ENCODE results near the gene NOTCH1. TPM values are rescaled to one million over a fixed set of nuclear protein-coding genes. Genes with fewer than 3 reads are reported as not detected.

NOTCH1 gene
- total RNA-seq, 3 donors from 2014 or later: 124 to 128 (median 125) TPM

DNA sequence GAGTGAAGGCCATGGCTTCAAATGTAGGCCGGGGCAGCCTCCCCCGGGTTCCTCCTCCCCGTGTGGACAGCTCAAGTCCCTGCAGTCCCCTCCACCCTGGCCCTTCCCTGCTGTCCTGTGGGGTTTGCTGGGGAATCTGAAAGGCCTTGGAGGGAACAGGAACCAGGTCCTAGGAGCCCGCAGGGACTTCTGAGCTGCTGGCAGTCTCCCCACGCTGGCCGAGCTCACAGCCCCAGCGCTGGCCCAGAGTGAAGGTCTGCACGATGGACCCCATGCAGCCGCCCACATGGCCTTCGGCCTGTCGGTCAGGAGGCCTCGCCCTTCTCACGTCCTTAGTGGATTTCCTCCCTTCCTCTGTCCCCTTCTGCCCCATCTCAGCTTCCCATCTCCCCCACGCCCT, 25.7 kb upstream of the NOTCH1 start:
- H3K27me3 Mint-ChIP-seq (ENCODE audit: low read depth): no peaks in the 10 kb centered on the region
- no peaks in the 10 kb centered on the region for H3K9me3 Mint-ChIP-seq
- no peaks in the 10 kb centered on the region for H3K36me3 Mint-ChIP-seq (ENCODE audit: insufficient read depth)
- peaks cover 2% of the 10 kb centered on the region for H3K4me1 Mint-ChIP-seq (ENCODE audit: low read depth)
- H3K4me3 Mint-ChIP-seq: no peak overlapping the region
- DNase-seq (no peak), ATAC-seq (no peak)

DNA sequence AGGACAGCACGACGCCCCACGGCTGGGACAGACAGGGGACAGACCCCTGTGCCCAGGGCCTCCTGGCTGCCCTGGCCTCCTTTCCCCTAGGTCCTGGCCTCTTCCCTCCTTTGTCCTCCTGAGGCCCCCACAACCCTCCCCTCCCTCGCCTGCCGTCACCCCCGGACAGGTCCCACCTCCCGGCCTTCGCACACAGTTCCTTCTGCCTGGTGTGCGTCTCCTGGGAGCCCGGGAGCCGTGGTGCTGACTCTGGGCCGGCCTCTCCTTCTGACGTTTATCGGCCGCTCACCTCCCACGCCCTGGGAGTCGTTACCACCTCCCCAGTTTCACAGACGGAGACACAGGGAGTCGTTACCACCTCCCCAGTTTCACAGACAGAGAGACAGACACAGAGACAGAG, 25.1 kb upstream of the NOTCH1 start:
- H3K27me3 Mint-ChIP-seq (ENCODE audit: low read depth): no peaks in the 10 kb centered on the region
- no peak overlapping the region for H3K4me3 Mint-ChIP-seq
- ATAC-seq: no peak
- no peaks in the 10 kb centered on the region for H3K36me3 Mint-ChIP-seq (ENCODE audit: insufficient read depth)
- H3K9me3 Mint-ChIP-seq: no peaks in the 10 kb centered on the region
- DNase-seq: no peak
- H3K4me1 Mint-ChIP-seq (ENCODE audit: low read depth): peaks cover 2% of the 10 kb centered on the region

DNA sequence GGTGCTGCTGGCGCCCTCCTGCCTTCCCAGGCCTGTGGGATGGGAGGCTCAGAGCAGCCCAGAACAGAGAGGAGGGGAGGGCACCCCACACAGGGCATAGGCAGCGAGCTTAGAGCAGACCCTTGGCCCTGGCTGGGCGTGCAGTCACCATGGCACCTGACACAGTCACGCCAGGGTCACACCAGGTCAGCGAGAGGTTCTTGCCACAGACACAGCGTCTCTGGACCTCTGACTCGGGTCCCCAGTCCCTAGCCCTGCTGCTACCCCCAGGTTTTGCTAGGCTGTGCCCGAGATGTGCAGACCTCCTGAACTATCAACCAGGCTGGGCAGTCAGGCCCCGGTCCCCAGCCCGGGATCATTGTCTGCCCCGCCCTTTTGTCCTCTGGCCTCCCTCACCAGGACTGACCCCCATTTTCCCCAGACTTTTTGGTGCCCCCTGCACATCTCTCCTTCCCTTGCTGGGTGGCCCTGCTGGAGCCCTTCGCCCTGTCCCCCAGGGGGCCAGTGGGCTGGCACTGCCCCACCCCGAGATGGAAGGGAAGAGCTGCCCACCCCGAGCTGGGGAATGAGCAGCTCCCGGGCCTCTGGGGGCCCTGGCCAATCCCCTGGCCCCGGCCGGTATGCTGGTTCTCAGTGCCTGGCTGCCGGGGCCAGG, 24.5 kb upstream of the NOTCH1 start:
- Mint-ChIP-seq H3K4me3 (no peak overlapping the region), H3K36me3 (ENCODE audit: insufficient read depth) (no peaks in the 10 kb centered on the region)
- no peak for ATAC-seq

GRCh38 chr9:136569526-136570148, 23.8 kb upstream of the NOTCH1 start:
- H3K4me1 Mint-ChIP-seq (ENCODE audit: low read depth): peaks cover 4% of the 10 kb centered on the region
- no peaks in the 10 kb centered on the region for H3K27me3 Mint-ChIP-seq (ENCODE audit: low read depth)
- H3K4me3 Mint-ChIP-seq: no peak overlapping the region
- H3K36me3 Mint-ChIP-seq (ENCODE audit: insufficient read depth): no peaks in the 10 kb centered on the region
- ATAC-seq (no peak), DNase-seq (no peak)
- H3K9me3 Mint-ChIP-seq: no peaks in the 10 kb centered on the region

More for the DNA sequence above, 24.5 kb upstream of the NOTCH1 start:
- Mint-ChIP-seq H3K9me3 (no peaks in the 10 kb centered on the region), H3K4me1 (ENCODE audit: low read depth) (peaks cover 2% of the 10 kb centered on the region), H3K27me3 (ENCODE audit: low read depth) (no peaks in the 10 kb centered on the region)
- DNase-seq: no peak

DNA sequence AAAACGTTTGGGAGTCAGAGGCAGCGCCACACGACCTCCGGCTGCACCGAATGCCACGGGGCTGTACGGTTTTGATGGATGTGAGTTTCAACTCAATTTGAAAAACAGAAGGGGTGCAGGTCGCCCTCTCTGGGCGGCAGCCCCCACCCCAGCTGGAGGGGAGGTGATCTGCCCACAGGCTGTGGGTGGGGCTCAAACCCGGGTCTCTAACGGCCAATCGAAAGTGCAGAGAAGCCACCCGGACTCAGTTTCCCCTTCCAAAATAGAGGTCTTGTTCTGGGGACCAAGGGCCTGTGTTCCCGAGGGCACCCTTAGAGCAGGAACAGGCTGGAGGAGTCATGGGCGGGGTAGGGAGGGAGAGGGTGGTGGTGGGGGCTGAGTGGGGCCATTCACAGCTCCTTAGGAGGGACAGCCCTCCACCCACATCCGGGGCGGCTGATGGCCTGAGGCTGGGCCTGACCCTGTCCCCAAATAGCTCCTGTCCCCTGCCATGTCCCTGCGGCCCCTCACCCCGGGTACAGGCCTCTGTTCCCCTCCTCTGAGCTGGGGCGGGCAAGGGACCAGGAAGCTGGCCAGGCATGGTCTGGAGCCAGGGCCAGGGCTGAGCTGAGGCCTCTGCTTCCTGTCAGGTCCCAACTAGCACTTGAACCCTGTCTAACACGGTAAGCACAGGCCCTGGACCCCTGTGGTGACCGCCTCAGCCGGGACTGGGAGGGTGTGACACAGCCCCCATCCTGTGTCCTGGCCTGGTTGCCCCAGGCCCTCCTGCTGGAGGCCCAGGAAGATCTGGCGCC, 22.6 kb upstream of the NOTCH1 start:
- no peaks in the 10 kb centered on the region for H3K36me3 Mint-ChIP-seq (ENCODE audit: insufficient read depth)

GRCh38 chr9:136567651-136568287, 21.9 kb upstream of the NOTCH1 start:
- no peaks in the 10 kb centered on the region for H3K36me3 Mint-ChIP-seq (ENCODE audit: insufficient read depth)
- H3K9me3 Mint-ChIP-seq: no peaks in the 10 kb centered on the region
- H3K4me1 Mint-ChIP-seq (ENCODE audit: low read depth): peaks cover 4% of the 10 kb centered on the region
- no peak for DNase-seq
- ATAC-seq: no peak
- no peaks in the 10 kb centered on the region for H3K27me3 Mint-ChIP-seq (ENCODE audit: low read depth)
- no peak overlapping the region for H3K4me3 Mint-ChIP-seq

More for the DNA sequence above, 22.6 kb upstream of the NOTCH1 start:
- Mint-ChIP-seq H3K9me3 (no peaks in the 10 kb centered on the region), H3K4me1 (ENCODE audit: low read depth) (peaks cover 4% of the 10 kb centered on the region), H3K27me3 (ENCODE audit: low read depth) (no peaks in the 10 kb centered on the region), H3K4me3 (no peak overlapping the region)
- no peak for ATAC-seq
- no peak for DNase-seq

GRCh38 chr9:136566901-136567300, 21.1 kb upstream of the NOTCH1 start:
- Mint-ChIP-seq H3K27me3 (ENCODE audit: low read depth) (no peaks in the 10 kb centered on the region), H3K4me1 (ENCODE audit: low read depth) (peaks cover 3% of the 10 kb centered on the region), H3K9me3 (no peaks in the 10 kb centered on the region), H3K4me3 (no peak overlapping the region), H3K36me3 (ENCODE audit: insufficient read depth) (no peaks in the 10 kb centered on the region)
- no peak for DNase-seq
- ATAC-seq: no peak

- H3K9me3 Mint-ChIP-seq: no peaks in the 10 kb centered on the region
- ATAC-seq (no peak), DNase-seq (no peak)
- no peak overlapping the region for H3K4me3 Mint-ChIP-seq
- peaks cover 2% of the 10 kb centered on the region for H3K4me1 Mint-ChIP-seq (ENCODE audit: low read depth)
- H3K27me3 Mint-ChIP-seq (ENCODE audit: low read depth): no peaks in the 10 kb centered on the region
- no peaks in the 10 kb centered on the region for H3K36me3 Mint-ChIP-seq (ENCODE audit: insufficient read depth)
Measured at GRCh38 chr9:136566553-136566895, 20.7 kb upstream of the NOTCH1 start.

DNA sequence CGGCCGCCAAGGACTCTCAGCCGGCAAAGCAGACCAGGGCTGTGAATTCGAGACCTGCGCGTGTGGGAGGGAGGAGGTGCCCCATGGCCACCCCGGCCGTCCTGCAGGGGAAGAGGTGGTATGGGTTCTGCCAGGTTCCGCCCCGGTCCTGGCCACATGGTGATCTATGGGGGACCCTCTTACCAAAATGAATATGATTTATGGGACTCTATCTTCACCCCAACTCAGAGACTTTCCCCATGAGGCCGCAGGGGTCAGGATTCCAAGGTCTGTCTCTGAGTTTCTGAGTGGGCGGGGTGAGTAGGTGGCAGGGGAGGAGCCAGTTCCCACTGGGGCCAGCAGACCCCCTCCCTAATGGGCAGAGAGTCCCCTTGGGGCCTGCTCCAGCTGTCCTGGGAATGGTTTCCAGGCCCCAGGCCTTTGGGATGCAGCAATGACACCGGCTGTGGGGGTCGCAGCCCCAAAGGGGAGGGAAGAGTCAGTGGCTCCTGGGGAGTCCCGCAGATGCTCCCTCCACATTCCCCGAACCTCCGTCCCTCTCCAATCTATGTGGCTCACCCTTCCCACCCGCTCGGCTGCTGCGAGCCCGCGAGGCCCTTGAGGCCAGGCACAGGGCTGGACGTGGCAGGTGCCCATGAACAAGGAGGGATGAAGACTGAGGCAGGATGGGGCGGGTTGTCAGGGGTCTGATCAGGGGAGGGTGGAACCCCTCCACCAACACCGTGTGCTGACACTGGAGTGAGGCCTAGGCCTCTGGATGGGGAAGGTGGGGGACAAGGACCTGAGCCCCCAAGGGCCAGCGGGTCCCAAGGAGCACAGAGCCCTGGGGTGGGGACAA, 20.1 kb upstream of the NOTCH1 start:
- Mint-ChIP-seq H3K27me3 (ENCODE audit: low read depth) (no peaks in the 10 kb centered on the region), H3K36me3 (ENCODE audit: insufficient read depth) (no peaks in the 10 kb centered on the region), H3K9me3 (no peaks in the 10 kb centered on the region), H3K4me3 (no peak overlapping the region), H3K4me1 (ENCODE audit: low read depth) (peaks cover 2% of the 10 kb centered on the region)
- DNase-seq: no peak
- ATAC-seq: no peak

DNA sequence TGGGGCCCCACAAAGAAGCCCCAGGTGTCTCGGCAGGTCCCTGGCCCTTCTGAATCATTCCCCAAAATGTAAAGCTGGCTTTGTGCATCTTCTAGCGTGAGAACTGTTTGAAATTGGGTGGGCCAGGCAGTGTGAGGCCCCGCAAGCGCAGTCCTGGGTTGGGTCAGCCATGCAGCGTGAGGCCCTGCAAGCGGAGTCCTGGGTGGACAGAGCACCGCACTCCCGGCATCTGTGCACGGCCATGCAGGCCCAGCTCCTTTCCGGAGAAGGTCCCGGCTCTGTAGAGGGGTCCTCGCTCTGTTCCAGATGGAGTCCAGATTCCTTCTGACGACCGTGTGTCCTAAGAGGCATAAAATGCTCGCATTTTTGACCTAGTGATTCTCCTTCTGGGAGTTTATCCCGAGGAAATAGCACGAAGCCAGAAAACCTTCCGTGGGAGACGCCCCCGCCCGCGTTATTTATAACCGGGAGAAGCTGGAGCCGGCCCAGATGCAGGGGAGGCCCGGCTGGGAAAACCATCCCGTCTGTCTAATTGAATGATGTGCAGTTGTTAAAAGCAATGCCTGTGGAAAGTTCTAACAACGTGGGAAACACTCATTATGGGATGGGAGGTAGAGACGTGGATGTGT, 19.4 kb upstream of the NOTCH1 start:
- no peak overlapping the region for H3K4me3 Mint-ChIP-seq
- no peaks in the 10 kb centered on the region for H3K36me3 Mint-ChIP-seq (ENCODE audit: insufficient read depth)
- H3K27me3 Mint-ChIP-seq (ENCODE audit: low read depth): no peaks in the 10 kb centered on the region
- H3K9me3 Mint-ChIP-seq: no peaks in the 10 kb centered on the region
- DNase-seq (no peak), ATAC-seq (no peak)
- peaks cover 2% of the 10 kb centered on the region for H3K4me1 Mint-ChIP-seq (ENCODE audit: low read depth)

GRCh38 chr9:136564379-136564988, 18.6 kb upstream of the NOTCH1 start:
- Mint-ChIP-seq H3K4me3 (no peak overlapping the region), H3K36me3 (ENCODE audit: insufficient read depth) (no peaks in the 10 kb centered on the region), H3K9me3 (no peaks in the 10 kb centered on the region), H3K27me3 (ENCODE audit: low read depth) (no peaks in the 10 kb centered on the region), H3K4me1 (ENCODE audit: low read depth) (peaks cover 2% of the 10 kb centered on the region)
- no peak for DNase-seq
- ATAC-seq: no peak

DNA sequence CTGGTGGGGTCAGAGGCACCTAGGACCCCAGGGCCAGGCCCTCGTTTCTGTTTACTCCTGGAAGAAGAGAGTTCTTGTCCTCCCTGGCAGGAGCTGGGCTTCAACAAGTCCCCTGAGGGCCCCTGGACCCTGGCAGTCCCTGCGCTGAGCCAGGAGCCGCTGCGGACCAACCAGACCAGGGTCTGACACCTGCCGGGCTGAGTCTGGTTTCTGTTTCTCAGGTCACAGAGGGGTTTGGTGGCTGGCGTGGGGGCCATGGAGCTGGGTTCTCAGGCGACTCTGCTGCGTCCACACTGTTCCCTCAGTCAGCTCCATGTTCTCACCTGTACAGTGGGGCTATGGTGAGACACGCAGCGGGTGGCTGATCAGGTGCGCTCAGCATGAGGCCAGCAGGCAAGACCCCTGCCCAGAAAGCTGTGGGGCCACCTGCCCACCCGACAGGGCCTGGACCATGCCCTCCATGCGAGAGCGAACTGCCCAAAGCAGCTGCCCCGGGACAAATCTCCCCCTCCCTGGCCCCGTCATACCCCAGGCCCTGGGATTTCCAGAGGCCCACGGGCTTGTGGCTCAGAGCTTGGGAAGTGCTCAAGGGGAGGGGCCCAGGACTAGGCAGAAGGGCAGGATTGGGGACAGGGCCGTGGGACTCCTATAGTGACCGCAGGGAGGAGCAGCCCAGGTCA, 17.9 kb upstream of the NOTCH1 start:
- Mint-ChIP-seq H3K9me3 (peaks cover 2% of the 10 kb centered on the region), H3K4me3 (no peak overlapping the region), H3K27me3 (ENCODE audit: low read depth) (no peaks in the 10 kb centered on the region), H3K36me3 (ENCODE audit: insufficient read depth) (peaks cover under 1% of the 10 kb centered on the region), H3K4me1 (ENCODE audit: low read depth) (peaks cover 2% of the 10 kb centered on the region)
- DNase-seq (no peak), ATAC-seq (no peak)

All from activated T-cell treated with anti-CD3 and anti-CD28 coated beads, Interleukin-2, amount 50 U/mL, for 4 hours (primary cell).